Duodenal mucosa (tissue), 2 donors: ENCODE measurements around the gene TRAM2.
A peak's percentile ranks its signal among the peaks of the same experiment; 100 is the strongest.

Source experiments
- H3K27ac ChIP-seq: one replicate; pipeline ENCODE4 v1.7.0; 2013; ENCODE audit warnings: low read depth, low read length
- H3K27me3 ChIP-seq, 2 donors: one replicate each; pipeline ENCODE4 v1.7.0; 2013; ENCODE audit warnings: low read length in 2 of 2, control low read depth in 1 of 2; ENCODE audit not compliant: insufficient read depth in 2 of 2, control insufficient read depth in 1 of 2
- H3K36me3 ChIP-seq, 2 donors: one replicate each; pipeline ENCODE4 v1.7.0; 2013; ENCODE audit warnings: low read length in 2 of 2, control low read depth in 1 of 2; ENCODE audit not compliant: insufficient read depth in 2 of 2, control insufficient read depth in 1 of 2
- H3K4me1 ChIP-seq, 2 donors: one replicate each; pipeline ENCODE4 v1.7.0; 2013; ENCODE audit warnings: low read length in 2 of 2, control low read depth in 1 of 2; ENCODE audit not compliant: insufficient read depth in 2 of 2, control insufficient read depth in 1 of 2
- H3K4me3 ChIP-seq, 2 donors: one replicate each; pipeline ENCODE4 v1.7.0; 2013; ENCODE audit warnings: low read length in 2 of 2, low read depth in 1 of 2
- H3K9ac ChIP-seq, 2 donors: one replicate each; pipeline ENCODE4 v1.7.0; 2013; ENCODE audit warnings: low read length in 2 of 2, low read depth in 1 of 2
- H3K9me3 ChIP-seq, 2 donors: one replicate each; pipeline ENCODE4 v1.7.0; 2013; ENCODE audit warnings: low read length in 2 of 2, control low read depth in 1 of 2; ENCODE audit not compliant: control insufficient read depth in 1 of 2

Gene TRAM2

GRCh38 chr6:52555518-52556233 is 21.2 kb downstream of the TRAM2 start:
- no peaks in the 10 kb centered on the region for H3K36me3 ChIP-seq
- no peak overlapping the region for H3K4me3 ChIP-seq
- H3K4me1 ChIP-seq, result peaks cover 24 to 46% of the 10 kb centered on the region in 2 donors
- no peak overlapping the region for H3K27ac ChIP-seq
- no peaks in the 10 kb centered on the region for H3K9me3 ChIP-seq
- H3K9ac ChIP-seq, result no peak overlapping the region
- no peaks in the 10 kb centered on the region for H3K27me3 ChIP-seq

GRCh38 chr6:52554684-52555280 is 22.1 kb downstream of the TRAM2 start:
- Histone ChIP-seq H3K27me3 (no peaks in the 10 kb centered on the region), H3K27ac (no peak overlapping the region), H3K4me1 (peaks cover 29 to 49% of the 10 kb centered on the region in 2 donors)

GRCh38 chr6:52553719-52554118 is 23.1 kb downstream of the TRAM2 start:
- H3K4me1 ChIP-seq, result peaks cover 36 to 58% of the 10 kb centered on the region in 2 donors
- no peaks in the 10 kb centered on the region for H3K36me3 ChIP-seq
- no peak overlapping the region for H3K4me3 ChIP-seq
- H3K9me3 ChIP-seq, result no peaks in the 10 kb centered on the region
- H3K9ac ChIP-seq, result no peak overlapping the region
- H3K27ac ChIP-seq, result no peak overlapping the region
- no peaks in the 10 kb centered on the region for H3K27me3 ChIP-seq

More at GRCh38 chr6:52554684-52555280, 22.1 kb downstream of the TRAM2 start:
- Histone ChIP-seq H3K9ac (no peak overlapping the region), H3K9me3 (no peaks in the 10 kb centered on the region), H3K4me3 (no peak overlapping the region), H3K36me3 (no peaks in the 10 kb centered on the region)

GRCh38 chr6:52553158-52553557 is 23.7 kb downstream of the TRAM2 start:
- no peaks in the 10 kb centered on the region for H3K36me3 ChIP-seq

GRCh38 chr6:52552278-52552643 is 24.6 kb downstream of the TRAM2 start:
- Histone ChIP-seq H3K4me1 (peaks cover 50 to 62% of the 10 kb centered on the region in 2 donors), H3K9me3 (no peaks in the 10 kb centered on the region), H3K4me3 (peak overlapping the region; percentile 24 to 44), H3K27ac (no peak overlapping the region), H3K36me3 (no peaks in the 10 kb centered on the region), H3K9ac (peak overlapping the region in 1 of 2 donors; percentile 35), H3K27me3 (no peaks in the 10 kb centered on the region)

More at GRCh38 chr6:52553158-52553557, 23.7 kb downstream of the TRAM2 start:
- no peaks in the 10 kb centered on the region for H3K27me3 ChIP-seq
- no peaks in the 10 kb centered on the region for H3K9me3 ChIP-seq
- peaks cover 41 to 59% of the 10 kb centered on the region in 2 donors for H3K4me1 ChIP-seq
- no peak overlapping the region for H3K4me3 ChIP-seq
- H3K9ac ChIP-seq, result no peak overlapping the region
- no peak overlapping the region for H3K27ac ChIP-seq

- Histone ChIP-seq H3K4me3 (peak overlapping the region; percentile 24 to 44), H3K36me3 (no peaks in the 10 kb centered on the region), H3K4me1 (peaks cover 56 to 66% of the 10 kb centered on the region in 2 donors), H3K27ac (no peak overlapping the region), H3K9me3 (no peaks in the 10 kb centered on the region), H3K27me3 (no peaks in the 10 kb centered on the region), H3K9ac (peak overlapping the region in 1 of 2 donors; percentile 35)
These were observed 25.2 kb downstream of the TRAM2 start for GRCh38 chr6:52551483-52552277.

- H3K9me3 ChIP-seq, result no peaks in the 10 kb centered on the region
- H3K27me3 ChIP-seq, result no peaks in the 10 kb centered on the region
- H3K9ac ChIP-seq, result peak overlapping the region in 1 of 2 donors; percentile 2
- no peak overlapping the region for H3K27ac ChIP-seq
- peaks cover 62 to 66% of the 10 kb centered on the region in 2 donors for H3K4me1 ChIP-seq
- peak overlapping the region; percentile 29 to 44 for H3K4me3 ChIP-seq
- H3K36me3 ChIP-seq, result no peaks in the 10 kb centered on the region
These were observed 26.0 kb downstream of the TRAM2 start for GRCh38 chr6:52550870-52551269.

GRCh38 chr6:52550014-52550575 is 26.8 kb downstream of the TRAM2 start:
- Histone ChIP-seq H3K9me3 (no peaks in the 10 kb centered on the region), H3K4me3 (peak overlapping the region in 1 of 2 donors; percentile 50), H3K27ac (no peak overlapping the region), H3K4me1 (peaks cover 65 to 74% of the 10 kb centered on the region in 2 donors), H3K27me3 (no peaks in the 10 kb centered on the region), H3K36me3 (no peaks in the 10 kb centered on the region), H3K9ac (no peak overlapping the region)

GRCh38 chr6:52549428-52549827 is 27.4 kb downstream of the TRAM2 start:
- no peak overlapping the region for H3K4me3 ChIP-seq
- peaks cover 65 to 78% of the 10 kb centered on the region in 2 donors for H3K4me1 ChIP-seq
- no peak overlapping the region for H3K27ac ChIP-seq
- no peaks in the 10 kb centered on the region for H3K27me3 ChIP-seq
- no peaks in the 10 kb centered on the region for H3K36me3 ChIP-seq
- H3K9me3 ChIP-seq, result no peaks in the 10 kb centered on the region
- H3K9ac ChIP-seq, result no peak overlapping the region

GRCh38 chr6:52548999-52549398 is 27.9 kb downstream of the TRAM2 start:
- H3K9me3 ChIP-seq, result no peaks in the 10 kb centered on the region
- H3K9ac ChIP-seq, result no peak overlapping the region
- no peak overlapping the region for H3K4me3 ChIP-seq
- H3K36me3 ChIP-seq, result no peaks in the 10 kb centered on the region
- no peak overlapping the region for H3K27ac ChIP-seq
- peaks cover 70 to 78% of the 10 kb centered on the region in 2 donors for H3K4me1 ChIP-seq
- H3K27me3 ChIP-seq, result no peaks in the 10 kb centered on the region
